HG02885 (cell line): Measurements from ENCODE around the gene KATNB1.

ENCODE experiments used
- ATAC-seq: cut with Tn5 transposase; IDR thresholded peaks from one replicate; pipeline ENCODE4 v1.9.1; 2021; ENCODE audit warnings: mild to moderate bottlenecking; ENCODE audit not compliant: unreplicated experiment, poor library complexity

KATNB1 gene

GRCh38 chr16:57802341-57803133 lies 67.0 kb downstream of the KATNB1 start, which contains the start of gene KIFC3:
KIFC3 (minus strand) TSS chr16:57802491; CDS start chr16:57798243, 4,248 bp downstream.
- ATAC-seq = peak; percentile 63

- no peak for ATAC-seq
Measured at GRCh38 chr16:57803134-57803990, 67.8 kb downstream of the KATNB1 start.

GRCh38 chr16:57804111-57804837 lies 68.7 kb downstream of the KATNB1 start:
- ATAC-seq = no peak

GRCh38 chr16:57805176-57805575 lies 69.6 kb downstream of the KATNB1 start:
- no peak for ATAC-seq
